Spleen (tissue), 11 donors: ENCODE results near the gene MIA2. TPM values are rescaled to one million over a fixed set of nuclear protein-coding genes. Genes with fewer than 3 reads are reported as not detected.
"Not testable (repeated sequence)": the region's sequence is repeated elsewhere in the genome, so short reads cannot be mapped to it uniquely, and the experiment has no call there.

Source experiments
- DNase-seq: peaks from one replicate; pipeline ENCODE4 v3.0.0-alpha.2; 2020
- H3K27ac ChIP-seq, 8 donors: fragments of 200-600 bp; sonication (generic) in 7 of 8; 1 replicate in 4 of 8; 2 replicates in 4 of 8; pipeline versions ENCODE4 v1.5.0 to v1.8.0; 2016 to 2021; ENCODE audit warnings: inconsistent platforms in 4 of 8, mild to moderate bottlenecking in 4 of 8, moderate library complexity in 1 of 8
- H3K27me3 ChIP-seq, 7 donors: fragments of 200-600 bp; sonication (generic) in 6 of 7; replicated peaks in 1 of 7; 1 replicate in 4 of 7; 2 replicates in 3 of 7; pipeline versions ENCODE4 v1.5.0 to v1.8.0; 2016 to 2021; ENCODE audit warnings: inconsistent platforms in 3 of 7, mild to moderate bottlenecking in 1 of 7
- H3K36me3 ChIP-seq, 6 donors: fragments of 200-600 bp; sonication (generic) in 5 of 6; 1 replicate in 4 of 6; 2 replicates in 2 of 6; pipeline versions ENCODE4 v1.5.0 to v1.8.0; 2016 to 2021; ENCODE audit warnings: inconsistent platforms in 2 of 6
- H3K4me1 ChIP-seq, 6 donors: fragments of 200-600 bp; sonication (generic) in 5 of 6; 1 replicate in 3 of 6; 2 replicates in 3 of 6; pipeline versions ENCODE4 v1.5.0 to v1.8.0; 2016 to 2021; ENCODE audit warnings: inconsistent platforms in 3 of 6
- H3K4me3 ChIP-seq, 8 donors: fragments of 200-600 bp; sonication (generic) in 7 of 8; 1 replicate in 4 of 8; 2 replicates in 4 of 8; pipeline versions ENCODE4 v1.5.0 to v1.8.0; 2016 to 2021; ENCODE audit warnings: inconsistent platforms in 4 of 8, mild to moderate bottlenecking in 4 of 8, moderate library complexity in 2 of 8
- H3K9me3 ChIP-seq, 8 donors: fragments of 200-600 bp; sonication (generic) in 7 of 8; 1 replicate in 4 of 8; 2 replicates in 4 of 8; pipeline versions ENCODE4 v1.5.0 to v1.8.0; 2016 to 2021; ENCODE audit warnings: inconsistent platforms in 4 of 8
- CTCF ChIP-seq, 11 experiments: fragments of 200-600 bp in 7 of 11; fragments of 450-650 bp in 4 of 11; sonication (generic) in 4 of 11; IDR thresholded peaks in 8 of 11; conservative IDR thresholded peaks in 3 of 11; 1 replicate in 7 of 11; 2 replicates in 4 of 11; pipeline versions ENCODE4 v1.4.0 to v1.8.0; 2016 to 2021; ENCODE audit warnings: antibody characterized with exemption in 11 of 11, inconsistent platforms in 4 of 11, mild to moderate bottlenecking in 1 of 11
- POLR2A ChIP-seq, 3 donors: fragments of 450-650 bp; IDR thresholded peaks; one replicate each; pipeline ENCODE4 v1.5.1; 2017; ENCODE audit warnings: antibody characterized with exemption in 3 of 3, mild to moderate bottlenecking in 1 of 3
- POLR2AphosphoS5 ChIP-seq, 3 donors: sonication (generic); formaldehyde crosslinking; IDR thresholded peaks; one replicate each; pipeline ENCODE4 v1.5.1; 2017; ENCODE audit warnings: antibody characterized with exemption in 3 of 3
- WGBS, 5 donors: extraction: QIAGEN DNeasy Blood & Tissue Kit in 3 of 5; methylation state at CpG; one replicate each; pipeline versions ENCODE4 v1.1.5 to v1.1.7; 2013 to 2018; 5-methylcytosine and 5-hydroxymethylcytosine counted together
- intact Hi-C: fragments of 100-400 bp; cut with DNase I; formaldehyde crosslinking; loops from one replicate; pipeline ENCODE4 v1.15.0; 2023; ENCODE audit warnings: low total_unique reads
- polyA plus RNA-seq, 3 donors: library from polyadenylated mRNA; stranded (reverse); fragments of 200-250 nt; gene quantifications; one replicate each; pipeline ENCODE4 v1.2.1, GENCODE V29; 2013
- total RNA-seq, 7 donors: library from RNA; depleted of rRNA in 3 of 7; stranded (reverse); fragments of >200 nt in 3 of 7; fragmentation: NEBNext Ultra II Directional in 4 of 7; extraction: Animal tissue kit (Norgen Biotek cat#: 25700) in 4 of 7; gene quantifications; one replicate each; pipeline versions ENCODE4 v1.1.0 to v1.2.1, GENCODE V29; 2016 to 2021
- donor health status: healthy with polysubstance abuse.
- donor health status: DM: no; HTN: no; CAD: no; lungs with moderate emphysema.
- donor health status: DM: no; HTN: no; CAD: no.
- donor health status: Bipolar disorder and iron deficiency.
- donor health status: healthy.
- donor health status: DM: no; HTN: no; CAD: no.
- donor health status: DM: yes; HTN: yes; CAD: no.

The MIA2 gene
- total and polyA plus RNA-seq, 10 donors: 18.3 to 31.3 (median 24.8) TPM

- no peak for DNase-seq
- TF ChIP-seq CTCF (IDR thresholded peaks at IDR 0.05 in 8 of 11, conservative IDR thresholded peaks at IDR 0.05 in 3 of 11): no peak
- TF ChIP-seq POLR2AphosphoS5 (IDR thresholded peaks at IDR 0.05): peak in 1 of 3 donors; percentile 44
- intact Hi-C loops: no loop called here
These were observed 4.5 kb upstream of the MIA2 start for GRCh38 chr14:39229222-39229543.

GRCh38 chr14:39229601-39230110 is 4.1 kb upstream of the MIA2 start:
- 79 to 89% (median 86%) methylated on average over 3 of the region's 3 CpGs for WGBS, 5 donors
- Histone ChIP-seq H3K36me3 (no peaks in the 10 kb centered on the region), H3K9me3 (no peaks in the 10 kb centered on the region), H3K4me3 (no peak overlapping the region), H3K4me1 (peaks cover 0 to 57% (median 22%) of the 10 kb centered on the region in 6 donors), H3K27ac (peak overlapping the region in 5 of 8 donors; percentile 16 to 73 (median 63)), H3K27me3 (no peaks in the 10 kb centered on the region)
- intact Hi-C loops: no loop called here
- DNase-seq: no peak
- no peak for TF ChIP-seq POLR2A (IDR thresholded peaks at IDR 0.05)

More at GRCh38 chr14:39229222-39229543, 4.5 kb upstream of the MIA2 start:
- Histone ChIP-seq H3K36me3 (no peaks in the 10 kb centered on the region), H3K4me1 (peaks cover 0 to 52% (median 20%) of the 10 kb centered on the region in 6 donors), H3K9me3 (no peaks in the 10 kb centered on the region), H3K27ac (peak overlapping the region in 5 of 8 donors; percentile 44 to 73 (median 63)), H3K4me3 (no peak overlapping the region), H3K27me3 (no peaks in the 10 kb centered on the region)
- 50 to 81% (median 78%) methylated on average over 1 of the region's 1 CpG for WGBS, 5 donors

- H3K9me3 ChIP-seq: no peaks in the 10 kb centered on the region
- H3K27me3 ChIP-seq: no peaks in the 10 kb centered on the region
- 73 to 88% (median 79%) methylated on average over 5 of the region's 5 CpGs for WGBS, 5 donors
- H3K4me1 ChIP-seq: peaks cover 0 to 58% (median 22%) of the 10 kb centered on the region in 6 donors
- H3K36me3 ChIP-seq: no peaks in the 10 kb centered on the region
- intact Hi-C loops: no loop called here
- no peak for TF ChIP-seq POLR2AphosphoS5 (IDR thresholded peaks at IDR 0.05)
- no peak for TF ChIP-seq POLR2A (IDR thresholded peaks at IDR 0.05)
- TF ChIP-seq CTCF (IDR thresholded peaks at IDR 0.05 in 8 of 11, conservative IDR thresholded peaks at IDR 0.05 in 3 of 11): no peak
- H3K27ac ChIP-seq: peak overlapping the region in 2 of 8 donors; percentile 63 to 73
- no peak overlapping the region for H3K4me3 ChIP-seq
- DNase-seq: no peak
These were observed 3.2 kb upstream of the MIA2 start for GRCh38 chr14:39230416-39231035.

GRCh38 chr14:39231751-39232553 is 1.8 kb upstream of the MIA2 start:
- 84 to 88% (median 86%) methylated on average over 11 of the region's 11 CpGs for WGBS, 5 donors
- H3K9me3 ChIP-seq, H3K36me3 ChIP-seq, H3K27me3 ChIP-seq, H3K4me3 ChIP-seq, intact Hi-C loops, DNase-seq: not testable (repeated sequence)
- Histone ChIP-seq H3K4me1 (peaks cover 0 to 58% (median 22%) of the 10 kb centered on the region in 6 donors), H3K27ac (peak overlapping the region in 3 of 8 donors; percentile 26 to 65 (median 38))
- TF ChIP-seq CTCF (IDR thresholded peaks at IDR 0.05 in 8 of 11, conservative IDR thresholded peaks at IDR 0.05 in 3 of 11): peak in 8 of 11 experiments; percentile 14 to 44 (median 31)
